GM19351 (cell line): ENCODE data around the gene ZNF236.
"Not testable (repeated sequence)": the region's sequence is repeated elsewhere in the genome, so short reads cannot be mapped to it uniquely, and the experiment has no call there.

Experiments used
- ATAC-seq: cut with Tn5 transposase; IDR thresholded peaks from one replicate; pipeline ENCODE4 v1.9.1; 2021; ENCODE audit warnings: mild to moderate bottlenecking, moderate library complexity; ENCODE audit not compliant: unreplicated experiment

ZNF236 gene

GRCh38 chr18:76822506-76823160 is at the start of gene ZNF236:
ZNF236 (plus strand) TSS chr18:76822557; CDS start chr18:76822608, 51 bp downstream.
- peak; percentile 37 for ATAC-seq

DNA sequence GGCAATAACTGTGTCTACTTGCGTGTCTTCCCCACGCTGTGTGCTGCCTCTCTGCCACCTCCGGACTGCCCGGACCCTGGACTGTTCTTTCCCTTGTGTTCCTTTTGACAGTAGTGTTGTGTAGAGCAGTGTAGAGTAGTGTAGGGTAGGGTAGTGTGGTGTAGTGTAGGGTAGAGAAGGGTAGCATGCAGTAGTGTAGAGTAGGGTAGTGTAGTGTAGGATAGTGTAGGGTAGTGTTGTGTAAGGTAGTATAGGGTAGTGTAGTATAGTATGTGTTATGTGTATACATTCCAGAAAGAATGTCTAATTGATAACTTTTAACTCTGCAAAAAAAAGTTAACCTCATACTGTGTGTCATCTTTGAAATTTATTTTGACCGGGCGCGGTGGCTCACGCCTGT is 49.7 kb upstream of the ZNF236 start:
- no peak for ATAC-seq

DNA sequence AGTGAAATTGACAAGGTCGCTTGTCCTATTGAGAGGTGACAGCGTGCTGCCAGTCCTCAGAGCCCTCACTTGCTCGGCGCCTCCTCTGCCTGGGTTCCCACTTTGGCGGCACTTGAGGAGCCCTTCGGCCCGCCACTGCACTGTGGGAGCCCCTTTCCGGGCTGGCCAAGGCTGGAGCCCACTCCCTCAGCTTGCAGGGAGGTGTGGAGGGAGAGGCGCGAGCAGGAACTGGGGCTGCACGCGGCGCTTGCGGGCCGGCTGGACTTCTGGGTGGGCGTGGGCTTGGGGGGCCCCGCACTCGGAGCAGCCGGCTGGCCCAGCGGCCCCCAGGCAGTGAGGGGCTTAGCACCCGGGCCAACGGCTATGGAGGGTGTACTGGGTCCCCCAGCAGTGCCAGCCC is 45.3 kb upstream of the ZNF236 start:
- not testable (repeated sequence) for ATAC-seq

DNA sequence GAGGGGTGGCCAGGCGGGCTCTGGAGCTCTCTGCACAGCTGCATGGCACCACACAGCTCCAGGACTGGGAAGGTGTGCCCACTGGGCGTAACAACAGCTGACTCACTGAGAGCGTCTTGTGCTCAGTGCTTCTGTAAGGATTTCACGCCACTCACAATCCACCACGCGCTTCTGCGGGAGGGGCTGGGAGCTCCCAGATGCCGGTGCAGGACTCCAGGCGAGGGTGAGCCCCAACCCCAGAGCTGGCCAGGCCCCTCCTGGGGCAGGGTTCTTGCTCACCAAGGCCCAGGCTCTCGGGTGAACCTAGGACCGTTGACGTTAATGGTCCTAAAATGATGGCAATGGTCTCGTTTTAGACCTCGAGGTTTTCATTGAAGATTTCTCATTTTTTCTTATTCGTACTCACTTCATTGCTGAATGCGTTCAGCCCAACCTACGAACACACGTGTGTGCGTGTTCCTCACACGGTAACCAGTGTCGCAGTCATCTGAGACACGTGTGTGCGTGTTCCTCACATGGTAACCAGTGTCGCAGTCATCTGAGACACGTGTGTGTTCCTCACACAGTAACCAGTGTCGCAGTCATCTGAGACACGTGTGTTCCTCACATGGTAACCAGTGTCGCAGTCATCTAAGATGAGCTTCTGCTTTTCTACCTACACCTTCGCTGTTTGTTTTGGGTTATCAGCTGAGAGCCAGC is 38.4 kb upstream of the ZNF236 start:
- ATAC-seq = no peak

DNA sequence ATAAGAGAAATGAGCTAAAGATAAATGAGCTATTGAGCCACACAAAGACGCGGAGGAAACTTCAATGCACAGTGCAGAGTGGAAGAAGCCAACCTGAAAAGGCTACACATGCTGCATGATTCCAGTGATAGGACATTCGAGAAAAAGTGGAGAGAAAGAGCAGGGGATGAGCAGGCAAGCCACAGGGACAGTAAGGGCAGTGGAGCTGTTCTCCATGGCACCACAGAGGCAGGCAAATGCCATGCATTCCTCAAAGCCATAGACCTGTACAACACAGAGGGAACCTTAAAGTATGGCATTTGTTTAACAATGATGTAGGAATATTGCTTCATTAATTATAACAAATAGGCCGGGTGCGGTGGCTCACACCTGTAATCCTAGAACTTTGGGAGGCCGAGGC is 36.5 kb upstream of the ZNF236 start:
- ATAC-seq = no peak

- no peak for ATAC-seq
These were observed 33.6 kb upstream of the ZNF236 start for GRCh38 chr18:76788571-76789317.

- ATAC-seq = no peak
These were observed 31.3 kb upstream of the ZNF236 start for GRCh38 chr18:76791106-76791505.

DNA sequence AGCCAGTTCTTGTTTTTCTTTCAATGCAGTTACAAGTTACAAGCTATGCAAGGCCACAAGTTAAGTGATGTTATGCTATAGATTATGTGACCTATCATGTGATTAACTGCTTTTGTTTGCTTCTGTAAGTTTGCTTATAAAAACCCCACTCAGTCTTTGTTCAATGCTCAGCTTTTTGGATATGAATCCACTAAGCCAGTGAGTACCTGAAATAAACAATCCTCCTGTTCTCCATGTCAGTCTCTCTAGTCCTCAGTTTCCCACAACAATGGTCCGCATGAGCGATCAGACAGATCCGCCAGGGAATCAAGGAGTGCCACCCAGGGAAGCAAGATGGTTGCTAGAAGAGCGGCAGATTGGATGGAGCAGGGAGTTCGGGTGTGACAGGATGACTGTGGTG is 30.7 kb upstream of the ZNF236 start:
- ATAC-seq = no peak

DNA sequence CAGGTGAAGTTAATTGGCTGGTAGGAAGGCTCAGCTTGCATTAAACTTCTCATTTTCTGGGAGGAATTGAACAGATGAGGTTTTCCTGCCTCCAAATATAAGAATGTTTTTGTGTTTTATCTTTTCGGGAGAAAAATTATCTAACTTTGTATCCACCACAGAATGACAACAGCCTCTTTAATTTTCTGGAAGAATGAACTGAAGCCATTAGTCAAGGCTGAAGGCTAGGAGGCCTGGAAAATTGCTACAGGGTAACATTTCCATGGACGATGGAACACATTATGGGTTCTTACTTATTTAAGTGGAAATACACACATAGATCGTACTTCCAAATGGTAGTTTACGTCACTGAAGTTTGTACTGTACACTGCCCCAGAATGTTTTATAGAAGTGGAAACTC is 28.0 kb upstream of the ZNF236 start:
- ATAC-seq = no peak

- peak; percentile 95 for ATAC-seq
These were observed 20.5 kb upstream of the ZNF236 start for GRCh38 chr18:76801567-76802505.

- ATAC-seq = no peak
These were observed 18.9 kb upstream of the ZNF236 start for GRCh38 chr18:76803413-76803812.

DNA sequence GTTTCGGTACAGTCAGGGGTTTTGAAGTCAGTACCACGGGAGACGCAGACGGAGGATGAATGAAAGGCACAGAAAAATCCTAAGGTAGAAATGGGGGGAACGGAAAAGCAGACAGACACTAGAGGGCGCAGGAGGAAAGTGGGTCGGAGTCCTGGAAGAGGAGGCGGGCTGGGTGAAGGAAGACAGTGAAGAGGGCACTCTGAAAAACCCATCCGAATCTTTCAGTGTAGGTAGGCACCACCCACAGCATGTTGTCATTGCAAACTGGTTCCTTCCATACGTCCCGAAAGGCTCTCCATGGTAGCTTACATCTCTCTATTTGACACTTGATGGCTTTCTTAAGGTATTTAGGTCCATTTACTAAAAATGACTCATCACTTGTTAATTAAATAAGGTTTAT is 18.5 kb upstream of the ZNF236 start:
- peak; percentile 54 for ATAC-seq

- no peak for ATAC-seq
These were observed 17.1 kb upstream of the ZNF236 start for GRCh38 chr18:76805221-76805620.

- no peak for ATAC-seq
These were observed 16.1 kb upstream of the ZNF236 start for GRCh38 chr18:76806301-76806700.

DNA sequence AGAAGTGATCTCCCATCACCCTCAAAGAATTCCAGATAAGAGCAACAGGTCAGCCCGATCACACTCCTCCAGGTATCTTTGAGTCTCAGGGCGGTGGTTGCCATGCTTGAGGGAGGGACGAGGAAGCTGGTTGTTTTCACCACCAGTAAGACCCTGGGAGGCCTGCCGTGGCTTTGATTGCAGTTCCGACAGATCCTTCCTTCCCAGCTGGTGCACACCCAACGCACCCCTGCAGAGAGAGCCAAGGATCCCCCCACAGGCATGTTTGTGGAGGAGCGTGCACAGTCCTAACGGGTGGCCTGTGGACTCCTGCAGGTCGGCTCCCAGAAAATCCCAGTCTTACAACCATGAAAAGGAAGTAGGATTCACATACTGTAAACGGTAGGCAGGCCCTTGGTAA is 13.8 kb upstream of the ZNF236 start:
- no peak for ATAC-seq

DNA sequence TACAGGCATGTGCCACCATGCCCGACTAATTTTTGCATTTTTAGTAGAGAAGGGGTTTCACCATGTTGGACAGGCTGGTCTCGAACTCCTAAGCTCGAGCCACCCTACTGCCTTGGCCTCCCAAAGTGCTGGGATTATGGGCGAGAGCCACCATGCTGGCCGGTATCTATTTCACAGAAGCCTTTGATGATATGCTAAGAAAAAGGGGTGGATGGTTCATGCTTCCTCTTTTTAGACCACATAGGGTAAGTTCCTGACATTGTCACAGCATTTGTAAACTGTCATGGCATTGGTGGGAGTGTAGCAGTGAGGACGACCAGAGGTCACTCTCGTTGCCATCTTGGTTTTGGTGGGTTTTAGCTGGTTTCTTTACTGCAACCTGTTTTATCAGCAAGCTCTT is 10.8 kb upstream of the ZNF236 start:
- ATAC-seq = peak; percentile 85

DNA sequence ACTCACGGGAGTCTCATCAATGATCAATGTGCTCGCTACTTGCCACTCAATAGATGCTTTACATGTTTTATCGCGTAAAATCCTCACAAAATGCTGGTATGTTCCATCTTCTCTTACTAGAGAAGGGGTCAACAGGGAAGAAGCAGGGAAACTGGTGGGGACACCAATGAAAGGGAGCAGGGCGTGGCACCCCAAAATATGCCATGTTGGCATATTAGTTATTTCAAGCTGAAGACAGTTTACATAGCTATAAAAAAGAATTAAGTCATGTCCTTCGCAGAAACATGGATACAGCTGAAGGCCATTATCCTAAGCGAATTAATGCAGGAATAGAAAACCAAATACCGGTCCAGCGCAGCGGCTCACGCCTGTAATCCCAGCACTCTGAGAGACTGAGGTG is 8.1 kb upstream of the ZNF236 start:
- no peak for ATAC-seq

DNA sequence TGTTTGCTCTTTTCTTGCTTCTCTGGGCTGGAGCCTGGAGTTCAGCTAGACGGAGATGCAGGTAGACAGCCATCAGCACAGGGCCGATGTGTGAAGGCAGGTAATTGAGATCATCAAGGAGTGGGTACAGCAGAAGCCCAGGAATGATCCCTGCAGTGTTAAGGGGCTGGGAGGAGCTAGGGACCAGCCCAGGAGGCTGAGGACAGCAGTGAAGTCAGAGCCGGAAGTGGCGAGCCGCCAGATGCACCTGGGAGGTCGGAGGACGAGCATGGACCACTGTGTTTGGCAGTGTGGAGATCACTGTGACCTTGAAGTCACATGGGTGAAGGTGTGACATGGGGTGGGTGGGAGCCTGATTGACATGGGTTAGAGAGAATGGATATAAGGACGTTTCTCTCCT is 6.2 kb upstream of the ZNF236 start:
- ATAC-seq = no peak

- ATAC-seq = no peak
These were observed 4.3 kb upstream of the ZNF236 start for GRCh38 chr18:76817888-76818611.

GRCh38 chr18:76819411-76820136 is 2.8 kb upstream of the ZNF236 start:
- ATAC-seq = no peak
